ENCODE measurements around the gene PWWP2B.

- TF ChIP-seq CTCF (IDR thresholded peaks at IDR 0.05) = no peak
- TF ChIP-seq POLR2AphosphoS5 (IDR thresholded peaks at IDR 0.05; ENCODE audit: low read depth, low read length) = no peak
- TF ChIP-seq SIN3A (IDR thresholded peaks at IDR 0.05; ENCODE audit: borderline replicate concordance, insufficient read depth, low read depth, low read length) = no peak
Measured at GRCh38 chr10:132347931-132348267, 49.1 kb upstream of the PWWP2B start.

Measured in Panc1 (cell line).